ENCODE data around the gene LSP1.
"Not testable (repeated sequence)": the region's sequence is repeated elsewhere in the genome, so short reads cannot be mapped to it uniquely, and the experiment has no call there.

DNA sequence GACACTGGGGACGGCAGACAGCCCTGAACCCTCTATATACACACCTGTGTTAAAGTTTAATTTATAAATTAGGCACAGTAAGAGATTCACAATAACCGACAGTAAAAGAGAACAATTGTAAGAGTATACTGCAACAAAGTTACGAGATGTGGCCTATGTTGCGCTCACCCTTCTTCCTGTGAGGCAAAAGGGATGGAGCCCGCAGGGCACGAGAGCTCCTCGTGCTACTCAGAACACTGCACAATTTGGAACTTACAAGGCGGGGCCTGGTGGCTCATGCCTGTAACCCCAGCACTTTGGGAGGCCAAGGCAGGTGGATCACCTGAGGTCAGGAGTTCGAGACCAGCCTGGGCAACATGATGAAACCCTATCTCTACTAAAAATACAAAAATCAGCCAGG, 39.5 kb upstream of the LSP1 start:
- TF ChIP-seq, protein P1, sequence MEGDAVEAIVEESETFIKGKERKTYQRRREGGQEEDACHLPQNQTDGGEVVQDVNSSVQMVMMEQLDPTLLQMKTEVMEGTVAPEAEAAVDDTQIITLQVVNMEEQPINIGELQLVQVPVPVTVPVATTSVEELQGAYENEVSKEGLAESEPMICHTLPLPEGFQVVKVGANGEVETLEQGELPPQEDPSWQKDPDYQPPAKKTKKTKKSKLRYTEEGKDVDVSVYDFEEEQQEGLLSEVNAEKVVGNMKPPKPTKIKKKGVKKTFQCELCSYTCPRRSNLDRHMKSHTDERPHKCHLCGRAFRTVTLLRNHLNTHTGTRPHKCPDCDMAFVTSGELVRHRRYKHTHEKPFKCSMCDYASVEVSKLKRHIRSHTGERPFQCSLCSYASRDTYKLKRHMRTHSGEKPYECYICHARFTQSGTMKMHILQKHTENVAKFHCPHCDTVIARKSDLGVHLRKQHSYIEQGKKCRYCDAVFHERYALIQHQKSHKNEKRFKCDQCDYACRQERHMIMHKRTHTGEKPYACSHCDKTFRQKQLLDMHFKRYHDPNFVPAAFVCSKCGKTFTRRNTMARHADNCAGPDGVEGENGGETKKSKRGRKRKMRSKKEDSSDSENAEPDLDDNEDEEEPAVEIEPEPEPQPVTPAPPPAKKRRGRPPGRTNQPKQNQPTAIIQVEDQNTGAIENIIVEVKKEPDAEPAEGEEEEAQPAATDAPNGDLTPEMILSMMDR (IDR thresholded peaks at IDR 0.05) = not testable (repeated sequence)
- TF ChIP-seq, protein P2, sequence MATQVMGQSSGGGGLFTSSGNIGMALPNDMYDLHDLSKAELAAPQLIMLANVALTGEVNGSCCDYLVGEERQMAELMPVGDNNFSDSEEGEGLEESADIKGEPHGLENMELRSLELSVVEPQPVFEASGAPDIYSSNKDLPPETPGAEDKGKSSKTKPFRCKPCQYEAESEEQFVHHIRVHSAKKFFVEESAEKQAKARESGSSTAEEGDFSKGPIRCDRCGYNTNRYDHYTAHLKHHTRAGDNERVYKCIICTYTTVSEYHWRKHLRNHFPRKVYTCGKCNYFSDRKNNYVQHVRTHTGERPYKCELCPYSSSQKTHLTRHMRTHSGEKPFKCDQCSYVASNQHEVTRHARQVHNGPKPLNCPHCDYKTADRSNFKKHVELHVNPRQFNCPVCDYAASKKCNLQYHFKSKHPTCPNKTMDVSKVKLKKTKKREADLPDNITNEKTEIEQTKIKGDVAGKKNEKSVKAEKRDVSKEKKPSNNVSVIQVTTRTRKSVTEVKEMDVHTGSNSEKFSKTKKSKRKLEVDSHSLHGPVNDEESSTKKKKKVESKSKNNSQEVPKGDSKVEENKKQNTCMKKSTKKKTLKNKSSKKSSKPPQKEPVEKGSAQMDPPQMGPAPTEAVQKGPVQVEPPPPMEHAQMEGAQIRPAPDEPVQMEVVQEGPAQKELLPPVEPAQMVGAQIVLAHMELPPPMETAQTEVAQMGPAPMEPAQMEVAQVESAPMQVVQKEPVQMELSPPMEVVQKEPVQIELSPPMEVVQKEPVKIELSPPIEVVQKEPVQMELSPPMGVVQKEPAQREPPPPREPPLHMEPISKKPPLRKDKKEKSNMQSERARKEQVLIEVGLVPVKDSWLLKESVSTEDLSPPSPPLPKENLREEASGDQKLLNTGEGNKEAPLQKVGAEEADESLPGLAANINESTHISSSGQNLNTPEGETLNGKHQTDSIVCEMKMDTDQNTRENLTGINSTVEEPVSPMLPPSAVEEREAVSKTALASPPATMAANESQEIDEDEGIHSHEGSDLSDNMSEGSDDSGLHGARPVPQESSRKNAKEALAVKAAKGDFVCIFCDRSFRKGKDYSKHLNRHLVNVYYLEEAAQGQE (IDR thresholded peaks at IDR 0.05; ENCODE audit: insufficient read depth in 1 of 2, low read depth in 2 of 2, low read length in 1 of 2) = not testable (repeated sequence)
- TF ChIP-seq POLR2AphosphoS5 (IDR thresholded peaks at IDR 0.05; ENCODE audit: low read depth, low read length); SIN3A (IDR thresholded peaks at IDR 0.05; ENCODE audit: borderline replicate concordance, insufficient read depth, low read depth, low read length): not testable (repeated sequence)

All from Panc1 (cell line).